Pancreas (tissue), 10 donors: Measurements from ENCODE around the gene IGFL1. TPM values are rescaled to one million over a fixed set of nuclear protein-coding genes. Genes with fewer than 3 reads are reported as not detected.

Experiments used
- ATAC-seq, 4 donors: fragments of 200-7000 bp; cut with Tn5 transposase; one replicate each; pipeline versions ENCODE4 v1.8.0 to v1.9.1; 2020; ENCODE audit warnings: mild to moderate bottlenecking in 4 of 4, moderate library complexity in 4 of 4
- DNase-seq, 6 donors: peaks; one replicate each; pipeline ENCODE4 v3.0.0-alpha.2; 2020
- FAIRE-seq: peaks from 2 replicates; lab custom pipeline; 2012; peaks lifted over from hg19 to GRCh38; lab: Jason Lieb, UNC
- H3K27ac ChIP-seq, 4 donors: fragments of 200-600 bp; sonication (generic); 1 replicate in 3 of 4; 2 replicates in 1 of 4; pipeline versions ENCODE4 v1.5.0 to v1.8.0; 2020
- H3K27me3 ChIP-seq, 4 donors: fragments of 200-600 bp; one replicate each; pipeline ENCODE4 v1.8.0; 2021
- H3K36me3 ChIP-seq, 3 donors: fragments of 200-600 bp; sonication (generic) in 1 of 3; one replicate each; pipeline versions ENCODE4 v1.5.0 to v1.8.0; 2020 to 2021
- H3K4me1 ChIP-seq, 3 donors: fragments of 200-600 bp; one replicate each; pipeline ENCODE4 v1.8.0; 2021
- H3K4me3 ChIP-seq, 4 donors: fragments of 200-600 bp; sonication (generic) in 2 of 4; one replicate each; pipeline versions ENCODE4 v1.5.0 to v1.8.0; 2020 to 2021
- H3K9me3 ChIP-seq, 4 donors: fragments of 200-600 bp; one replicate each; pipeline ENCODE4 v1.8.0; 2021
- WGBS, 2 donors: extraction: QIAGEN DNeasy Blood & Tissue Kit; methylation state at CpG; one replicate each; pipeline ENCODE4 v1.1.7; 2013; 5-methylcytosine and 5-hydroxymethylcytosine counted together
- intact Hi-C, 3 donors: fragments of 100-400 bp; cut with DNase I; formaldehyde crosslinking; loops; one replicate each; pipeline versions ENCODE4 v1.11.1 to v1.14.2; 2022
- polyA plus RNA-seq, 2 donors: library from polyadenylated mRNA; stranded (reverse); fragments of 200-250 nt; gene quantifications; one replicate each; pipeline ENCODE4 v1.2.3, GENCODE V29; 2013
- total RNA-seq, 6 donors: library from RNA; stranded (reverse); fragmentation: NEBNext Ultra II Directional in 4 of 6; extraction: Animal tissue kit (Norgen Biotek cat#: 25700) in 4 of 6; gene quantifications; one replicate each; pipeline versions ENCODE4 v1.2.1 to v1.2.4, GENCODE V29; 2021 to 2023
- TF ChIP-seq, protein P1 (sequence below), 4 donors: fragments of 200-600 bp; sonication (generic) in 3 of 4; IDR thresholded peaks; one replicate each; pipeline versions ENCODE4 v1.5.0 to v1.8.0; 2021; ENCODE audit warnings: antibody characterized with exemption in 4 of 4
- donor health status: healthy with polysubstance abuse.
- donor health status: DM: no; HTN: no; CAD: no; lungs with moderate emphysema.
- donor health status: DM: no; HTN: no; CAD: no.
- donor health status: control.
- donor health status: control.
- donor health status: Bipolar disorder and iron deficiency.
- donor health status: DM: yes; HTN: yes; CAD: no.
- donor health status: DM: no; HTN: no; CAD: no.
- donor health status: DM: no; HTN: no; CAD: no.
- donor health status: DM: yes; HTN: yes; CAD: no.

IGFL1 gene
- total and polyA plus RNA-seq, 8 donors: not detected

DNA sequence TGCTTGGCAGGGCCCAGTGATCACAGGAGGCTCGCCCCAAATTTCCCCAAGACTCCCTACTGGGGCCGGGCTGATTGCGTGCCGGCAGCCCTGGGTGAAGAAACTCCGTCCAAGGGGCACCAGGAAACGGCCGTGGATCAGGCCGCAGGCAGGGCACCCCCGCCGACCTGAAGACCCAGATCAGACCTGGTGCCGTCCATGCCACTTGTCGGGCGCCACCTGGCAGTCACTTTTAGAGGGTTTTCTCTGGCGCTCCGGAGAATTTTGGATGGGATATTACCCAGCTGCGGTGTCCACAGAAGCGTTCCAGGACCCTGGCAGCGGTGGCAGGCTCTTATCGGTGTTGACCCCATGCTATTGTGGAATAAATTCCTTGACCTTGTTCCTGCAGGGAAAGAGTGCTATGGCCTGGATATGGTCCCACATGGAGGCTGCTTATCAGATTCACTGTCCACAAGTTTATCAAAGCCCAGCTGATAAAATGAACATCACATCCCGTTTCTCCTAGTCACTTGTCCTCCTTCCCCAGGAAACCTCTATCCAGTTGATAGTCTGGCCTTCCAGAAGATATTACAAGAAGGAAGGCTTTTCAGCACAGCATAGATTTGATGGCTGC is 43.3 kb upstream of the IGFL1 start:
- Histone ChIP-seq H3K27me3 (peaks cover 0 to 11% (median 0%) of the 10 kb centered on the region in 4 donors), H3K4me1 (no peaks in the 10 kb centered on the region), H3K36me3 (no peaks in the 10 kb centered on the region), H3K9me3 (no peaks in the 10 kb centered on the region), H3K4me3 (no peak overlapping the region), H3K27ac (no peak overlapping the region)
- 54 to 64% methylated on average over 18 to 20 of the region's 20 CpGs for WGBS, 2 donors
- DNase-seq (no peak), ATAC-seq (peak in 1 of 4 donors; percentile 24), FAIRE-seq (no peak)
- intact Hi-C loops: loop anchor here in 1 of 3 donors (5.0 kb wide), 1 partner anchor 104 kb away; no protein-coding TSS in a partner anchor
- TF ChIP-seq, protein P1, sequence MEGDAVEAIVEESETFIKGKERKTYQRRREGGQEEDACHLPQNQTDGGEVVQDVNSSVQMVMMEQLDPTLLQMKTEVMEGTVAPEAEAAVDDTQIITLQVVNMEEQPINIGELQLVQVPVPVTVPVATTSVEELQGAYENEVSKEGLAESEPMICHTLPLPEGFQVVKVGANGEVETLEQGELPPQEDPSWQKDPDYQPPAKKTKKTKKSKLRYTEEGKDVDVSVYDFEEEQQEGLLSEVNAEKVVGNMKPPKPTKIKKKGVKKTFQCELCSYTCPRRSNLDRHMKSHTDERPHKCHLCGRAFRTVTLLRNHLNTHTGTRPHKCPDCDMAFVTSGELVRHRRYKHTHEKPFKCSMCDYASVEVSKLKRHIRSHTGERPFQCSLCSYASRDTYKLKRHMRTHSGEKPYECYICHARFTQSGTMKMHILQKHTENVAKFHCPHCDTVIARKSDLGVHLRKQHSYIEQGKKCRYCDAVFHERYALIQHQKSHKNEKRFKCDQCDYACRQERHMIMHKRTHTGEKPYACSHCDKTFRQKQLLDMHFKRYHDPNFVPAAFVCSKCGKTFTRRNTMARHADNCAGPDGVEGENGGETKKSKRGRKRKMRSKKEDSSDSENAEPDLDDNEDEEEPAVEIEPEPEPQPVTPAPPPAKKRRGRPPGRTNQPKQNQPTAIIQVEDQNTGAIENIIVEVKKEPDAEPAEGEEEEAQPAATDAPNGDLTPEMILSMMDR (IDR thresholded peaks at IDR 0.05): no peak

DNA sequence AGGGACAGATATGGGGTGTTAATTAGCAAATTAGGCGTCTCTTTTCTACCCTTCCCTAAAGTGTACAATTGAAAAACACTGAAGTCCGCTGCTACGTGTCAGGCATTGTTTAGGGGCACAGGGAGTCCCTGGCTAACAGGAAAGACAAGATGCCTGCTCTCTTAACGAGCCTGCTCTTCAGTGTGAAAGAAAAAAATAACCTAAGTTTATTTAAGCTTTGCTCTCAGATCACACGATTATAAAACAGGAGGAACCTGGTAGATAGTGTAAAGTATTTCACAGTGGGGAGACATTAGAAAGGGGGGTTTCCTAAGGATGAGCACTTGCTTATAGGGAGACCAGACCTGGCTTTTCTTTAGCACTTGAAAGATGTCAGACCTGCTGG is 42.8 kb upstream of the IGFL1 start:
- ATAC-seq: no peak
- WGBS, 2 donors: 12 to 18% methylated on average over 5 of the region's 5 CpGs
- intact Hi-C loops: loop anchor here in 1 of 3 donors (5.0 kb wide), 1 partner anchor 104 kb away; no protein-coding TSS in a partner anchor
- peaks cover 0 to 11% (median 0%) of the 10 kb centered on the region in 4 donors for H3K27me3 ChIP-seq
- no peaks in the 10 kb centered on the region for H3K36me3 ChIP-seq
- H3K9me3 ChIP-seq: no peaks in the 10 kb centered on the region
- H3K4me1 ChIP-seq: no peaks in the 10 kb centered on the region
- H3K4me3 ChIP-seq: no peak overlapping the region
- no peak for DNase-seq
- H3K27ac ChIP-seq: no peak overlapping the region
- TF ChIP-seq, protein P1 (IDR thresholded peaks at IDR 0.05): no peak
- no peak for FAIRE-seq

DNA sequence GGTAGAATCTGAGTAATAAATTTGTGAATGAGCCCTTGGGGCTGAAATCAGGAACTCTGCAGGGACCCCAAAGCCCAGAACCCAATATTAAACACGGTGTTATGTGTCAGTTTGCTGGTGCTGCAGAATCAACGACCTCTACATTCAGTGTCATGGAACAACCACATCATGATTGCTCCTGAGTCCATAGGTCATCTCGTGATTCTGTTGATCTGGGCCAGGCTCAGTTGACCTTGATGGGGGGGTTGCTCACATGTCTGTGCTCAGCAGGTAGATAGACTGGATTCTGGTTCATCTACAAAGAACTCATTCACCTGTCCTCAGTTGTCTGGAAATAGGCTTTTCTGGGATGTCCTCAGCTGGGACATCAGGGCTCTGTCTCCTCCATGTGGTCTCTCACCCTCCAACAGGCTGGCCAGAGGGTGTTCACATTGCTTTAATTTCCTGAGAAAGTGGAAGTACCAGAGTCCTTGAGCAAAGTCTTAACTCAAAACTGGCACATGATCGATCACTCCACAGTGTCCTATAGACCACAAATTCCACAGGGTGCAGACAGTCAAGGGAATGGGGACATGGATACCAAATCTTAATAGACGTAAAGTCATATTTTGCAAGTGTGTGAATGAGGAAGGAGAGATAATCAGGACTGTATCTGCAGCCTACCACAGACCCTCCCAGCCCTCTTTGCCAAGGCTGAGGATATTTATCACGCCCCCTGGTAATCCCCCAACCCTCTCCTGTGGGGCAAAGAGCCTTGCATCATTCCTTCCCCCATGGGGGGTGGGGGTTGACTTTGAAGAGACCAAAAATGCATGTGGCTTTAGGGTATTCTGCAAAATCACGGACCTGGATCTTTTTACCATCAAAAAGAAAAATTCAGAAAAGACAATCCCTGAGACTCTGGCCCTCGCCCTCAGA is 39.3 kb upstream of the IGFL1 start:
- H3K36me3 ChIP-seq: no peaks in the 10 kb centered on the region
- 37 to 42% methylated on average over 8 of the region's 8 CpGs for WGBS, 2 donors
- intact Hi-C loops: loop anchor here in 1 of 3 donors (5.0 kb wide), 1 partner anchor 108 kb away; no protein-coding TSS in a partner anchor
- no peaks in the 10 kb centered on the region for H3K9me3 ChIP-seq
- FAIRE-seq (no peak), ATAC-seq (peak in 1 of 4 donors; percentile 18), DNase-seq (no peak)
- peaks cover 0 to 11% (median 0%) of the 10 kb centered on the region in 4 donors for H3K27me3 ChIP-seq
- TF ChIP-seq, protein P1 (IDR thresholded peaks at IDR 0.05): no peak
- no peak overlapping the region for H3K27ac ChIP-seq
- H3K4me1 ChIP-seq: no peaks in the 10 kb centered on the region
- no peak overlapping the region for H3K4me3 ChIP-seq

DNA sequence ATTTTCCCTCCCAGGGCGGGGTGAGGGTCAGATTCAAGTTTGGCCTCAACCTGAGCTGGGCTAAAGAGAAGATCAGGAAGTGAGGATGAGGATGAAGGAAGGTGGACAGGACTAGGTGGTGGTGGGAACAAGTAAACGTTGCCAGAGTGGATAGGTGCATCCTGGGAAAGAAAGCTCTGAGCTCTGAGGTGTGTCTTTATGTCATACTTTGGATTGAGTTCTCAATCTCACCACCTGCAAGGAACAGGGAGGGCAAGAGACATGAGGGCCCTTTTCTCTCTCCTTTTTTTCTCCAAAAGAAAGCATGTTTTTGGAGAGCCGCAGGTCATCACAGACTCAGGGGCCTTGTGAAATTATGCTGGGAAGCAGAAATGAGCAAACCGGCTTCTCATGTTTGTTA is 38.2 kb upstream of the IGFL1 start:
- ATAC-seq: no peak

More for the DNA sequence above, 38.2 kb upstream of the IGFL1 start:
- Histone ChIP-seq H3K36me3 (no peaks in the 10 kb centered on the region), H3K9me3 (no peaks in the 10 kb centered on the region), H3K4me3 (no peak overlapping the region), H3K4me1 (no peaks in the 10 kb centered on the region), H3K27ac (no peak overlapping the region), H3K27me3 (peaks cover 0 to 11% (median 0%) of the 10 kb centered on the region in 4 donors)
- no peak for DNase-seq
- 62 to 70% methylated on average over 4 of the region's 4 CpGs for WGBS, 2 donors
- intact Hi-C loops: no loop called here
- TF ChIP-seq, protein P1 (IDR thresholded peaks at IDR 0.05): no peak
- FAIRE-seq: no peak
